Measurements from ENCODE around the gene PIP5KL1.

Gene PIP5KL1, protein sequence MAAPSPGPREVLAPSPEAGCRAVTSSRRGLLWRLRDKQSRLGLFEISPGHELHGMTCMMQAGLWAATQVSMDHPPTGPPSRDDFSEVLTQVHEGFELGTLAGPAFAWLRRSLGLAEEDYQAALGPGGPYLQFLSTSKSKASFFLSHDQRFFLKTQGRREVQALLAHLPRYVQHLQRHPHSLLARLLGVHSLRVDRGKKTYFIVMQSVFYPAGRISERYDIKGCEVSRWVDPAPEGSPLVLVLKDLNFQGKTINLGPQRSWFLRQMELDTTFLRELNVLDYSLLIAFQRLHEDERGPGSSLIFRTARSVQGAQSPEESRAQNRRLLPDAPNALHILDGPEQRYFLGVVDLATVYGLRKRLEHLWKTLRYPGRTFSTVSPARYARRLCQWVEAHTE

DNA sequence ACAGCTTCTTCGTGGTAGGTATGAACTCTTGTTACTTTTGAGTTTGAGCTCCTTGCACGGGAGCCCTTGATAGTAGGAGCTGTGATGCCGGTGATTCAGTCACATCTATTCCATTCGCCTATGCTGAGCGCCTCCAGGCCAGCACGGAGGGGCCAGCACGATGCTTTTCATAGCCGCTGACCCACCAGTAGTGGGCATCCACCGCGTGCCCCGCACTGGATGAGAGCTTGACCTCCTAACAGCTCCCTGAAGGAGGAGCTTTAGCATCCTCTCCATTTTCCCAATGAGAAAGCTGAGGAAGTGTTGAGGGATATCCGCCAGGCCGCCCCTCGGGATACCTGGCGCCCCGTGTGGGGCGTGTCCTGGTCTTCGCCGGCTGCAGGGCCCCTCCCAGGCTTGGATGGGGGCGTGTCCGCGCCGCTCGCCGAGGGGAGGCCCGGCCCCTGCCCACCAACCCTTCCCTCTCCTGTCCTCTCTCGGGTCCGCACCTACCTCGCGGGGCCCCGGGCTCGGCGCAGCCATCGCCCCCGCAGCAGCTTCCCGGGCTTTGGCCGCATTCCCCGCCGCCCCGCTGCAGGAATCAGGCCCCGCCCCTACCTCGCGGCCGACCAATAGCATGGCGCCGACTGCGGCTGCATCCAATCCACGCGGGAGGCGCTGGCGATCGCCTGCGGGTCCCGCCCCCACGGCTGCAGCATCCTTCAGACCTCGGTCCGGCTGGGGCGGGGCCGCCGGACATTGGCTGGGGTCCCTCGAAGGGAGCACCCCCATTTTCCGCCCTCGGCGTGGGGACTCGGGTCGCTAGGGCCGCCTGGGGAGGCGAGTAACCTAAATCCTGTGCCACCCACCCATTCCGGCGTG, at the start of gene PIP5KL1:
PIP5KL1 (minus strand) TSS at position 547 of the 861 bp plus-strand sequence; CDS start at position 522, 25 bp downstream.
- TF ChIP-seq, protein P1, sequence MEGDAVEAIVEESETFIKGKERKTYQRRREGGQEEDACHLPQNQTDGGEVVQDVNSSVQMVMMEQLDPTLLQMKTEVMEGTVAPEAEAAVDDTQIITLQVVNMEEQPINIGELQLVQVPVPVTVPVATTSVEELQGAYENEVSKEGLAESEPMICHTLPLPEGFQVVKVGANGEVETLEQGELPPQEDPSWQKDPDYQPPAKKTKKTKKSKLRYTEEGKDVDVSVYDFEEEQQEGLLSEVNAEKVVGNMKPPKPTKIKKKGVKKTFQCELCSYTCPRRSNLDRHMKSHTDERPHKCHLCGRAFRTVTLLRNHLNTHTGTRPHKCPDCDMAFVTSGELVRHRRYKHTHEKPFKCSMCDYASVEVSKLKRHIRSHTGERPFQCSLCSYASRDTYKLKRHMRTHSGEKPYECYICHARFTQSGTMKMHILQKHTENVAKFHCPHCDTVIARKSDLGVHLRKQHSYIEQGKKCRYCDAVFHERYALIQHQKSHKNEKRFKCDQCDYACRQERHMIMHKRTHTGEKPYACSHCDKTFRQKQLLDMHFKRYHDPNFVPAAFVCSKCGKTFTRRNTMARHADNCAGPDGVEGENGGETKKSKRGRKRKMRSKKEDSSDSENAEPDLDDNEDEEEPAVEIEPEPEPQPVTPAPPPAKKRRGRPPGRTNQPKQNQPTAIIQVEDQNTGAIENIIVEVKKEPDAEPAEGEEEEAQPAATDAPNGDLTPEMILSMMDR (IDR thresholded peaks at IDR 0.05; ENCODE audit: low read depth, low read length), result no peak
- peak within 1 kb of the TSS; percentile 51 to 57 for H3K4me3 ChIP-seq (replicated peaks in 1 of 2; ENCODE audit: low read depth in 2 of 2, low read length in 2 of 2)
- DNase-seq (ENCODE audit: low read depth in 2 of 2), result peak; percentile 84 to 86

DNA sequence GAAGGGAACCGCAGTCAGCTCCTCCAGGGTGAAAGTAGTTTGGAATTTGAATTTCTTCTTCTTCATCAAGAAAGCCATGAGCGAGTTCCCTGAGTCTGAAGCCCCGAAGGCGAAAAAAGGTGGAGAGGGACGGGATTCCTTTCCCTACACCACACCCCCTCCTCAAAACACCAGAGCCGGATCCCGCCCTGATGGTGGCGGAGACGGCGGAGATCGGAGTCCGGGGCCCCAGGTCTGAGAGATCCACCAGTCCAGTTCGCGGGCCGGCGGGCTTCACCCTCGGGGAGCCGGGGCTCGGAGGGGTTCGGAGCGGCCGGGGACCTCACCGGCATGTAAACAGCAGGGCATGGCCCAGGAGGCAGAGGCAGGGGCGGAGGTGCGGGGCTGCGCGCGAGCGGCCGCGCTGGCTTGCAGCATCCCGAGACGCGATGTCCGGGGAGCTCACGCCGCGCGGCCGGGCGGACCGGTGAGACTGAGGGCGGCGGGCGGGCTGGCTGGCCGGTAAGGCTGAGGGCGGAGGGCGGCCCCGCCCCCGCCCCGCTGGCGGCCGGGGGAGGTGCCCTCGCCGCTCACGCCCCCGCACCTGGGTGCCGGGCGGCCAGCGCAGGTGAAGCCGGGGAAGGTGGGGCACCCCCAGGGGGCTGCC, 49.6 kb upstream of the PIP5KL1 start:
- peak overlapping the region; percentile 70 to 71 for H3K4me3 ChIP-seq (replicated peaks in 1 of 2; ENCODE audit: low read depth in 2 of 2, low read length in 2 of 2)
- TF ChIP-seq, protein P1 (IDR thresholded peaks at IDR 0.05; ENCODE audit: low read depth, low read length), result no peak
- DNase-seq (ENCODE audit: low read depth in 2 of 2), result no peak

DNA sequence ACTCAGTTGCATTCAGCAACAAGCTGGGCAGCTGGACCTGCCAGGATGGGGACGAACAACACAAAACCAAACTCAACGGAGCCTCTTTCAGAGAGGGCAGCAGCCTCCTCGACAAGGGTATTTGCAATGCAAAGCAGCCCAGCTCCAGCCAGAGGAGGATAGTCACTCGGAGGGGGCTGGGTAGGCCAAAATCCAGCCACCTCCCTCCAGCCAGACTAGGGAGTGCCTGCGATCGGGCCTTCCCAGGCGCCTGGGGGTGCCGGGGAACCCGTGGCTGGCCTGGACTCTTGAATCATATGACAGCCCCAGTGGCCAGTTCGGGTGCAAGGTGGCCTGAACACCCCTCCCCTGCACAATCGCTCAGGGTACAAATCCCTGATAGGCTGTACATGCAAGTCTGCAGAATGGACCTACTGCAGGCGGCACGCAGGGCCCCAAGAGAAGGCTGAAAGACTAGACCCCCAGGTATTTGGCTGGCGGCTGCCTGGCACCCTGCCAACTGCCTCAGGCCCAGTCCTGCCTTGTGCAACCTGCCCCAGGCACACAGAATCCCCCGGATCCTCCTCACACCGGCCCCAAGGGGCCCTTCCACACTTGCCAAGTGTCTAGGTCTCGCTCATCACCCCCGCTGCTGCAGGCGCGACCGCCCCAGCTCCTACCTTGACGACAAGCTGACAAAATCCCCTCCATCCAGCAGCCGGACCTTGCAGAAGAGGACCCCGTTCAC, 48.9 kb upstream of the PIP5KL1 start:
- TF ChIP-seq, protein P1 (IDR thresholded peaks at IDR 0.05; ENCODE audit: low read depth, low read length), result no peak
- DNase-seq (ENCODE audit: low read depth in 2 of 2), result peak; percentile 48 to 57
- peak overlapping the region; percentile 70 to 71 for H3K4me3 ChIP-seq (replicated peaks in 1 of 2; ENCODE audit: low read depth in 2 of 2, low read length in 2 of 2)

DNA sequence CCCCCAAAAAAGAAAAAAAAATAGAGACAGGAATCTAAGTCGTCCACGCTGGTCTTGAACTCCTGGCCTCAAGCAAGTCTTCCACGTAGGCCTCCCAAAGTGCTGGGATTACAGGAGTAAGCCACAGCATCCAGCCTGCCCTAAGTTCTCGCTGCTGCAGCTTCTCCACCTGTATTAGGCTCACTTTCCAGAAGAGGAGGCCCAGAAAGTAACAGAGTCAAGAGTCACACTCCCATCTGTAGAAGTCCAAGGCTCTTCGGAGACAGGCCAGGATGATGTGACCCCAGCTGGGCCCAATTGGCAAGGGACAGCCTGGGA, 48.4 kb upstream of the PIP5KL1 start:
- H3K4me3 ChIP-seq (replicated peaks in 1 of 2; ENCODE audit: low read depth in 2 of 2, low read length in 2 of 2), result peak overlapping the region; percentile 70 to 71
- DNase-seq (ENCODE audit: low read depth in 2 of 2), result no peak
- TF ChIP-seq, protein P1 (IDR thresholded peaks at IDR 0.05; ENCODE audit: low read depth, low read length), result no peak

DNA sequence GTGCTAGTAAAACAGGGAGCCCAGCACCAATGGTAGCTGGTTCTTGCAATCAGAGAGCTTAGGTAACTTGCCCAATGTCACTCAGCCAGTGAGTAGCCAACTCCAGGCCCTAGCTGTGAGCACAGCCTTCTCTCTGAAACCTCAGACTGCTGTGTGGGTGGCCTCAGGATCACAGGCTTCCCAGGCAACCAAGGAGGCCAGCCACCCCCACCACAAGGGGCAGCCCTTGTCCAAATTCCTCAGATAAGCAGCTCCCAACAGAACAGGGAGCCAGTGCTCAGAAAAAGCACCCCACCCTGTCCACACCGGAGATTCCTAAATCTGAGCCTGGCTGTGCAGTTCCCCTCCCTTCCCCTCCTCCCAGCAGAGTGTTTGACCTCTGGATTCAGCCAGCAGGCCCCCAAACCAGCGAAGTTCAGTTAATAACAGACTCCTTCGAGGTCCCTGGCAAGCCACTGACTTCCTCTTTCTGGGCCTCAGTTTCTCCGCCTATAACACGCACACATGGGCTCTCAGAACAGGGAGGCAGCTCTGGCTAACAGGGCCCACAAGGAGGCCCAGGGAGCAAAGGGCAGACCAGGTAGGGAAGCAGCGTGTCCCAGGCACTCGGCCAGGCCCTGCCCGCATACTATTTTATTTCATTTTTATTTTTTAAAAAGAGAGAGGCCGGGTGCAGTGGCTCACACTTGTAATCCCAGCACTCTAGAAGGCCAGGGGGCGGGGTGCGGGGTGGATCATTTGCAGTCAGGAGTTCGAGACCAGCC, 47.5 kb upstream of the PIP5KL1 start:
- H3K4me3 ChIP-seq (replicated peaks in 1 of 2; ENCODE audit: low read depth in 2 of 2, low read length in 2 of 2), result peak overlapping the region; percentile 25 to 37
- TF ChIP-seq, protein P1 (IDR thresholded peaks at IDR 0.05; ENCODE audit: low read depth, low read length), result peak; percentile 4
- DNase-seq (ENCODE audit: low read depth in 2 of 2), result peak; percentile 78 to 94
